ENCODE data around the gene ACSM6. TPM values are rescaled to one million over a fixed set of nuclear protein-coding genes. Genes with fewer than 3 reads are reported as not detected.

ACSM6 gene
- polyA plus RNA-seq, 1 donor (not counting 4 experiments of a cell fraction or from before 2014, with no cell fraction given) = not detected

- no peak overlapping the region for H2AFZ ChIP-seq (ENCODE audit: control insufficient read depth, low read length)
- H3K9me1 ChIP-seq (ENCODE audit: control insufficient read depth, extremely low read depth, insufficient read depth, low read length) = no peaks in the 10 kb centered on the region
- TF ChIP-seq, protein P1, sequence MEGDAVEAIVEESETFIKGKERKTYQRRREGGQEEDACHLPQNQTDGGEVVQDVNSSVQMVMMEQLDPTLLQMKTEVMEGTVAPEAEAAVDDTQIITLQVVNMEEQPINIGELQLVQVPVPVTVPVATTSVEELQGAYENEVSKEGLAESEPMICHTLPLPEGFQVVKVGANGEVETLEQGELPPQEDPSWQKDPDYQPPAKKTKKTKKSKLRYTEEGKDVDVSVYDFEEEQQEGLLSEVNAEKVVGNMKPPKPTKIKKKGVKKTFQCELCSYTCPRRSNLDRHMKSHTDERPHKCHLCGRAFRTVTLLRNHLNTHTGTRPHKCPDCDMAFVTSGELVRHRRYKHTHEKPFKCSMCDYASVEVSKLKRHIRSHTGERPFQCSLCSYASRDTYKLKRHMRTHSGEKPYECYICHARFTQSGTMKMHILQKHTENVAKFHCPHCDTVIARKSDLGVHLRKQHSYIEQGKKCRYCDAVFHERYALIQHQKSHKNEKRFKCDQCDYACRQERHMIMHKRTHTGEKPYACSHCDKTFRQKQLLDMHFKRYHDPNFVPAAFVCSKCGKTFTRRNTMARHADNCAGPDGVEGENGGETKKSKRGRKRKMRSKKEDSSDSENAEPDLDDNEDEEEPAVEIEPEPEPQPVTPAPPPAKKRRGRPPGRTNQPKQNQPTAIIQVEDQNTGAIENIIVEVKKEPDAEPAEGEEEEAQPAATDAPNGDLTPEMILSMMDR (optimal IDR thresholded peaks at IDR 0.05 in 1 of 3, IDR thresholded peaks at IDR 0.05 in 1 of 3, conservative IDR thresholded peaks at IDR 0.05 in 1 of 3; ENCODE audit: extremely low read depth in 1 of 3, insufficient read depth in 2 of 3, low read length in 3 of 3) = no peak
- TF ChIP-seq EZH2 (IDR thresholded peaks at IDR 0.05; ENCODE audit: low read length) = no peak
- dilution Hi-C loops (cut with MboI; ENCODE audit: extremely low pct_ligation_motif_present, low sequenced_read_pairs) = no loop called here
- no peak overlapping the region for H3K9ac ChIP-seq (ENCODE audit: control insufficient read depth, extremely low read depth, insufficient read depth, low read length)
- no peak overlapping the region for H3K4me2 ChIP-seq (ENCODE audit: control insufficient read depth, extremely low read depth, insufficient read depth, low read depth, low read length)
- H3K4me1 ChIP-seq (ENCODE audit: control insufficient read depth, extremely low read depth, insufficient read depth, low read length) = no peaks in the 10 kb centered on the region
- H3K79me2 ChIP-seq (ENCODE audit: control insufficient read depth, insufficient read depth, low read length) = no peaks in the 10 kb centered on the region
- H3K27ac ChIP-seq (ENCODE audit: control insufficient read depth, insufficient read depth, low read length) = no peak overlapping the region
- H4K20me1 ChIP-seq (ENCODE audit: control insufficient read depth, extremely low read depth, insufficient read depth, low read length) = no peaks in the 10 kb centered on the region
- FAIRE-seq (no peak), DNase-seq (ENCODE audit: low read depth, low spot score) (no peak)
- no peaks in the 10 kb centered on the region for H3K36me3 ChIP-seq (ENCODE audit: control insufficient read depth in 2 of 2, extremely low read depth in 1 of 2, insufficient read depth in 2 of 2, low read length in 2 of 2)
- H3K4me3 ChIP-seq (ENCODE audit: control insufficient read depth in 2 of 3, extremely low read depth in 1 of 3, insufficient read depth in 2 of 3, low read depth in 1 of 3, low read length in 3 of 3) = no peak overlapping the region
- H3K9me3 ChIP-seq (ENCODE audit: control insufficient read depth, low read depth, low read length) = no peaks in the 10 kb centered on the region
- H3K27me3 ChIP-seq (ENCODE audit: control insufficient read depth, extremely low read depth, insufficient read depth, low read length) = peaks cover 2% of the 10 kb centered on the region
Measured at GRCh38 chr10:95187617-95188016, 6.4 kb upstream of the ACSM6 start.

GRCh38 chr10:95188593-95188992 lies 5.4 kb upstream of the ACSM6 start:
- Histone ChIP-seq H3K4me1 (ENCODE audit: control insufficient read depth, extremely low read depth, insufficient read depth, low read length) (no peaks in the 10 kb centered on the region), H3K4me3 (ENCODE audit: control insufficient read depth in 2 of 3, extremely low read depth in 1 of 3, insufficient read depth in 2 of 3, low read depth in 1 of 3, low read length in 3 of 3) (no peak overlapping the region), H3K27ac (ENCODE audit: control insufficient read depth, insufficient read depth, low read length) (no peak overlapping the region), H4K20me1 (ENCODE audit: control insufficient read depth, extremely low read depth, insufficient read depth, low read length) (no peaks in the 10 kb centered on the region), H3K27me3 (ENCODE audit: control insufficient read depth, extremely low read depth, insufficient read depth, low read length) (peaks cover 2% of the 10 kb centered on the region), H3K36me3 (ENCODE audit: control insufficient read depth in 2 of 2, extremely low read depth in 1 of 2, insufficient read depth in 2 of 2, low read length in 2 of 2) (no peaks in the 10 kb centered on the region), H3K4me2 (ENCODE audit: control insufficient read depth, extremely low read depth, insufficient read depth, low read depth, low read length) (no peak overlapping the region), H3K9me3 (ENCODE audit: control insufficient read depth, low read depth, low read length) (no peaks in the 10 kb centered on the region), H3K9ac (ENCODE audit: control insufficient read depth, extremely low read depth, insufficient read depth, low read length) (no peak overlapping the region), H3K79me2 (ENCODE audit: control insufficient read depth, insufficient read depth, low read length) (no peaks in the 10 kb centered on the region), H3K9me1 (ENCODE audit: control insufficient read depth, extremely low read depth, insufficient read depth, low read length) (no peaks in the 10 kb centered on the region), H2AFZ (ENCODE audit: control insufficient read depth, low read length) (no peak overlapping the region)
- TF ChIP-seq, protein P1 (optimal IDR thresholded peaks at IDR 0.05 in 1 of 3, IDR thresholded peaks at IDR 0.05 in 1 of 3, conservative IDR thresholded peaks at IDR 0.05 in 1 of 3; ENCODE audit: extremely low read depth in 1 of 3, insufficient read depth in 2 of 3, low read length in 3 of 3) = no peak
- TF ChIP-seq EZH2 (IDR thresholded peaks at IDR 0.05; ENCODE audit: low read length) = no peak
- DNase-seq (ENCODE audit: low read depth, low spot score) (no peak), FAIRE-seq (no peak)
- dilution Hi-C loops (cut with MboI; ENCODE audit: extremely low pct_ligation_motif_present, low sequenced_read_pairs) = no loop called here
